ENCODE results near the gene MAN2A2. TPM values are rescaled to one million over a fixed set of nuclear protein-coding genes. Genes with fewer than 3 reads are reported as not detected.
"Not testable (repeated sequence)": the region's sequence is repeated elsewhere in the genome, so short reads cannot be mapped to it uniquely, and the experiment has no call there.

Gene MAN2A2
- polyA plus RNA-seq, 1 donor = 44.0 TPM

DNA sequence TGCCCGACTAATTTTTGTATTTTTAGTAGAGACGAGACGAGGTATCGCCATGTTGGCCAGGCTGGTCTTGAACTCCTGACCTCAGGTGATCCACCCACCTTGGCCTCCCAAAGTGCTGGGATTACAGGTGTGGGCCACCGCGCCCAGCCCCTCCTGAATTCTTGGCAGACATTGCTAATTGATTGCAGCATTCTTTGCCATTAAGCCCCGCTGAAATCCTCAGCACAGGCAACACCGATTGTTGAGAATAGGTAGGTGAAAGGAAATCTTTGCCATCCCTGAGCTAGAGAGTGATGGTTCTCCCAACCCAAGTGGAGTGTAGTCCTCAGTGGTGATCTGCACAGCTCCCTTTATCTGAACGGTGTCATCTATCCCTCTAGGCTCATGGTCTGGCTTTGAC lies 1.6 kb downstream of the MAN2A2 start:
- H3K9me3 ChIP-seq (ENCODE audit: control insufficient read depth, low read depth, low read length) = no peaks in the 10 kb centered on the region
- peaks cover 7% of the 10 kb centered on the region for H3K4me1 ChIP-seq (ENCODE audit: control insufficient read depth, insufficient read depth, low read length)
- no peak for DNase-seq
- H3K27me3 ChIP-seq (ENCODE audit: control insufficient read depth, insufficient read depth, low read length) = no peaks in the 10 kb centered on the region
- no peak overlapping the region for H3K27ac ChIP-seq (ENCODE audit: low read length)
- peaks cover 45% of the 10 kb centered on the region for H3K36me3 ChIP-seq (ENCODE audit: control insufficient read depth, insufficient read depth, low read length)
- WGBS (ENCODE audit: insufficient coverage, low lambda C conversion rate) = no CpG with 5 or more reads among the region's 9 CpGs
- H3K4me3 ChIP-seq (ENCODE audit: low read length) = no peak overlapping the region

GRCh38 chr15:90905306-90906180 lies 2.4 kb downstream of the MAN2A2 start:
- no peaks in the 10 kb centered on the region for H3K9me3 ChIP-seq (ENCODE audit: control insufficient read depth, low read depth, low read length)
- no peak overlapping the region for H3K27ac ChIP-seq (ENCODE audit: low read length)
- H3K4me1 ChIP-seq (ENCODE audit: control insufficient read depth, insufficient read depth, low read length) = peaks cover 7% of the 10 kb centered on the region
- WGBS (ENCODE audit: insufficient coverage, low lambda C conversion rate) = no CpG with 5 or more reads among the region's 28 CpGs
- no peaks in the 10 kb centered on the region for H3K27me3 ChIP-seq (ENCODE audit: control insufficient read depth, insufficient read depth, low read length)
- no peak overlapping the region for H3K4me3 ChIP-seq (ENCODE audit: low read length)
- DNase-seq = no peak
- peaks cover 53% of the 10 kb centered on the region for H3K36me3 ChIP-seq (ENCODE audit: control insufficient read depth, insufficient read depth, low read length)

DNA sequence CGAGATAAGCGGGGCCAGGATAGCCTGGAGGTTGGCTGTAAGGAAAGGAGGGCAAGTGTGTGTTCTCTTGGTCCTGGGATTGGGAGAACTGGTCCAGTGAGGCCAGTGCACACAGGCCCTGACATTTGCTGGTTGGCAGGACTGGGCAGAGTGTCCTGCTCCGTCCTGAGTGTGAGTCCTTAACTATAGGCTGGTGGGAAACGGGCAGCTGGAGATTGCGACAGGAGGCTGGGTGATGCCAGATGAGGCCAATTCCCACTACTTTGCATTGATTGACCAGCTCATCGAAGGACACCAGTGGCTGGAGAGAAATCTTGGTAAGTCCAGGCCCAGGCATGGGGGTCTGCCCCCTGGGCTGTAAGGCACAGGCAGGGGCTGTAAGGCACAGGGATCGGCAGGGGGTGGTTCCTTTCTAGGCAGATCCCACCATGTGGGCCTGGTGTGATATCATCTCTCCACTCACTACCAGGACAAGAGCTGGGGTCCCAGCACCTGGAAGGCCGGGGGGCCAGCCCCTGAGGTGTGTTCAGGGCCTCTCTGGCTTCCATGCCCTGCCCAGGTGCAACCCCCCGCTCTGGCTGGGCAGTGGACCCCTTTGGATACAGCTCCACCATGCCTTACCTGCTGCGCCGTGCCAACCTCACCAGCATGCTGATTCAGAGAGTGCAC lies 3.2 kb downstream of the MAN2A2 start:
- Histone ChIP-seq H3K36me3 (ENCODE audit: control insufficient read depth, insufficient read depth, low read length) (peaks cover 60% of the 10 kb centered on the region), H3K4me1 (ENCODE audit: control insufficient read depth, insufficient read depth, low read length) (peaks cover 7% of the 10 kb centered on the region), H3K27ac (ENCODE audit: low read length) (no peak overlapping the region), H3K4me3 (ENCODE audit: low read length) (no peak overlapping the region), H3K9me3 (ENCODE audit: control insufficient read depth, low read depth, low read length) (no peaks in the 10 kb centered on the region), H3K27me3 (ENCODE audit: control insufficient read depth, insufficient read depth, low read length) (no peaks in the 10 kb centered on the region)
- no peak for DNase-seq
- WGBS (ENCODE audit: insufficient coverage, low lambda C conversion rate) = no CpG with 5 or more reads among the region's 11 CpGs

GRCh38 chr15:90907051-90907660 lies 4.1 kb downstream of the MAN2A2 start:
- Histone ChIP-seq H3K4me1 (ENCODE audit: control insufficient read depth, insufficient read depth, low read length) (peaks cover 7% of the 10 kb centered on the region), H3K4me3 (ENCODE audit: low read length) (no peak overlapping the region), H3K36me3 (ENCODE audit: control insufficient read depth, insufficient read depth, low read length) (peaks cover 69% of the 10 kb centered on the region), H3K27ac (ENCODE audit: low read length) (no peak overlapping the region), H3K9me3 (ENCODE audit: control insufficient read depth, low read depth, low read length) (no peaks in the 10 kb centered on the region), H3K27me3 (ENCODE audit: control insufficient read depth, insufficient read depth, low read length) (no peaks in the 10 kb centered on the region)
- WGBS (ENCODE audit: insufficient coverage, low lambda C conversion rate) = no CpG with 5 or more reads among the region's 15 CpGs
- no peak for DNase-seq

DNA sequence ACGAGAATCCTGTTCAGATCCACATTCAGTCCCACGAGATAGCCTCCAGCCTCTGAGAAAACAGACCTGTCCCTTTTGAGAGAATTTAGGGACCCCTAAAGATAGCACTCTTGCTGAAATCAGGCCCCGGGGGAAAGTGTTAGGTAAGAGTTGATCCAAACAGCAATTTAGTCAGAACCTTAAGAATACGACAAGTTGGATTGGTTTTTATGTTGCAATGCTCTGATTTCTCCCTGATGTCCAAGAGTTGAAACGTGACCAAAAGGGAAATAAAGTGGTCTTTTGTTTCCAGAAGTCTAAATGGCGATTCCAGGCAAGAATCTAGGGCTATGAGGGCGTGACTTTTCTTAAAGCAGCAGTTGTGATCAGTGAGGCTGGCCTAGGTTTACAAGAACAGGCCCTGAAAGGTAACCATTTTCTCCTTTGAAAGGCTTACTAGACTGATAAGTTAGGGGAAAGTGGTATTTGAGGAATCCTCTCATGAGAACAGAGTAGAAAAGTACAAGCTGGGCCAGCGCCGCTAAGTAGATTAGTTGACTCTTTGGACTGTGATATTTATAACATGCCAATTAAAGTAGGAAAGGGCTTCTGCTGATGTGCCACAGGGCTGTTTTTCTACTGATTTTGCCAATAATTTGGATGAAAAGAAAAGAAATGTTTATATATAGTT lies 4.9 kb downstream of the MAN2A2 start:
- DNase-seq = no peak
- Histone ChIP-seq H3K9me3 (ENCODE audit: control insufficient read depth, low read depth, low read length) (no peaks in the 10 kb centered on the region), H3K4me1 (ENCODE audit: control insufficient read depth, insufficient read depth, low read length) (peaks cover 7% of the 10 kb centered on the region), H3K36me3 (ENCODE audit: control insufficient read depth, insufficient read depth, low read length) (peaks cover 77% of the 10 kb centered on the region), H3K27me3 (ENCODE audit: control insufficient read depth, insufficient read depth, low read length) (no peaks in the 10 kb centered on the region), H3K27ac (ENCODE audit: low read length) (no peak overlapping the region), H3K4me3 (ENCODE audit: low read length) (no peak overlapping the region)
- WGBS (ENCODE audit: insufficient coverage, low lambda C conversion rate) = no CpG with 5 or more reads among the region's 9 CpGs

DNA sequence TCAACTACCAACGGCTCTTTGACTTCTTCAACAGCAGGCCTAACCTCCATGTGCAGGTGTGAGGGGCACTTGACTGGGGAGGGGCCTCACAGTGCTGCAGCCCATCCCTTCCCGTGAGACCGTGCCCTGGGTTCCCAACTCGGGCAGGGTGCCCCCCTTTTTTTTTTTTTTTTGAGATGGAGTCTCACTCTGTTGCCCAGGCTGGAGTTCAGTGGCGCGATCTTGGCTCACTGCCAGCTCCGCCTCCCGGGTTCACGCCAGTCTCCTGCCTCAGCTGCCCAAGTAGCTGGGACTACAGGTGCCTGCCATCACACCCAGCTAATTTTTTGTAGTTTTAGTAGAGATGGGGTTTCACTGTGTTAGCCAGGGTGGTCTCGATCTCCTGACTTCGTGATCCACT lies 6.3 kb downstream of the MAN2A2 start:
- WGBS (ENCODE audit: insufficient coverage, low lambda C conversion rate) = no CpG with 5 or more reads among the region's 11 CpGs
- not testable (repeated sequence) for H3K4me1 ChIP-seq (ENCODE audit: control insufficient read depth, insufficient read depth, low read length); DNase-seq; H3K27ac ChIP-seq (ENCODE audit: low read length); H3K9me3 ChIP-seq (ENCODE audit: control insufficient read depth, low read depth, low read length); H3K27me3 ChIP-seq (ENCODE audit: control insufficient read depth, insufficient read depth, low read length); H3K4me3 ChIP-seq (ENCODE audit: low read length)
- peaks cover 86% of the 10 kb centered on the region for H3K36me3 ChIP-seq (ENCODE audit: control insufficient read depth, insufficient read depth, low read length)

GRCh38 chr15:90909976-90910375 lies 6.9 kb downstream of the MAN2A2 start:
- no peaks in the 10 kb centered on the region for H3K27me3 ChIP-seq (ENCODE audit: control insufficient read depth, insufficient read depth, low read length)
- H3K36me3 ChIP-seq (ENCODE audit: control insufficient read depth, insufficient read depth, low read length) = peaks cover 88% of the 10 kb centered on the region
- H3K4me3 ChIP-seq (ENCODE audit: low read length) = no peak overlapping the region
- H3K9me3 ChIP-seq (ENCODE audit: control insufficient read depth, low read depth, low read length) = no peaks in the 10 kb centered on the region
- no peak overlapping the region for H3K27ac ChIP-seq (ENCODE audit: low read length)
- no CpG with 5 or more reads among the region's 8 CpGs for WGBS (ENCODE audit: insufficient coverage, low lambda C conversion rate)
- no peaks in the 10 kb centered on the region for H3K4me1 ChIP-seq (ENCODE audit: control insufficient read depth, insufficient read depth, low read length)
- DNase-seq = no peak

- Histone ChIP-seq H3K4me1 (ENCODE audit: control insufficient read depth, insufficient read depth, low read length) (no peaks in the 10 kb centered on the region), H3K27me3 (ENCODE audit: control insufficient read depth, insufficient read depth, low read length) (no peaks in the 10 kb centered on the region), H3K9me3 (ENCODE audit: control insufficient read depth, low read depth, low read length) (no peaks in the 10 kb centered on the region), H3K27ac (ENCODE audit: low read length) (no peak overlapping the region), H3K36me3 (ENCODE audit: control insufficient read depth, insufficient read depth, low read length) (peaks cover 86% of the 10 kb centered on the region), H3K4me3 (ENCODE audit: low read length) (no peak overlapping the region)
- DNase-seq = no peak
- WGBS (ENCODE audit: insufficient coverage, low lambda C conversion rate) = no CpG with 5 or more reads among the region's 24 CpGs
Observed at GRCh38 chr15:90910441-90911301, 7.6 kb downstream of the MAN2A2 start.

DNA sequence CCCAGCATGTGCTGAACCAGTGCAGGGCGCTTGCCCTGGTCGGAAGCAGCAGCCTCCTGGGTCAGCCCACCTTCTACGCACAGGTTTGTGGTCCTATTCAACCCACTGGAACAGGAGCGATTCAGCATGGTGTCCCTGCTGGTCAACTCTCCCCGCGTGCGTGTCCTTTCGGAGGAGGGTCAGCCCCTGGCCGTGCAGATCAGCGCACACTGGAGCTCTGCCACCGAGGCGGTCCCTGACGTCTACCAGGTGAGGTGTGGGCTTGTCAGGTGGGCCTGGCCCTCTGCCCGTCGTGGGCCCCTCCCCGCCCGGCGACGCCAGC lies 8.2 kb downstream of the MAN2A2 start:
- Histone ChIP-seq H3K27me3 (ENCODE audit: control insufficient read depth, insufficient read depth, low read length) (no peaks in the 10 kb centered on the region), H3K27ac (ENCODE audit: low read length) (no peak overlapping the region), H3K4me3 (ENCODE audit: low read length) (no peak overlapping the region), H3K36me3 (ENCODE audit: control insufficient read depth, insufficient read depth, low read length) (peaks cover 86% of the 10 kb centered on the region), H3K9me3 (ENCODE audit: control insufficient read depth, low read depth, low read length) (no peaks in the 10 kb centered on the region), H3K4me1 (ENCODE audit: control insufficient read depth, insufficient read depth, low read length) (no peaks in the 10 kb centered on the region)
- WGBS (ENCODE audit: insufficient coverage, low lambda C conversion rate) = no CpG with 5 or more reads among the region's 19 CpGs
- no peak for DNase-seq

Data from large intestine (tissue), 3 donors.